B cell (primary cell): ENCODE results near the gene GSC2. TPM values are rescaled to one million over a fixed set of nuclear protein-coding genes. Genes with fewer than 3 reads are reported as not detected.

Experiments used
- ATAC-seq: fragments of 200-7000 bp; cut with Tn5 transposase; one replicate; pipeline ENCODE4 v1.10.0; 2021; ENCODE audit warnings: low read depth, mild to moderate bottlenecking, moderate number of reproducible peaks, moderate library complexity
- CTCF ChIA-PET: fragments of 350-600 bp; sonication (Branson Sonifier 250); formaldehyde crosslinking; loops from one replicate; lab custom pipeline; 2021; ENCODE audit warnings: antibody characterized with exemption, inconsistent platforms; lab: Charles Lee
- POLR2A ChIA-PET: fragments of 350-600 bp; sonication (Branson Sonifier 250); formaldehyde crosslinking; loops from one replicate; lab custom pipeline; 2021; ENCODE audit warnings: antibody characterized with exemption; lab: Charles Lee
- DNase-seq: peaks from one replicate; pipeline ENCODE4 v3.0.0; 2013
- H2AFZ ChIP-seq: 2 replicates; pipeline ENCODE4 v1.6.1; 2012; ENCODE audit warnings: mild to moderate bottlenecking, low read depth, low read length; ENCODE audit not compliant: insufficient read depth, poor library complexity, severe bottlenecking
- H3K27ac ChIP-seq, 2 donors: 1 replicate in 1 of 2; 2 replicates in 1 of 2; pipeline ENCODE4 v1.5.1; 2012 to 2013; ENCODE audit warnings: low read length in 2 of 2, mild to moderate bottlenecking in 2 of 2, moderate library complexity in 1 of 2
- H3K27me3 ChIP-seq, 4 experiments: fragments of 200-600 bp in 1 of 4; sonication (generic) in 1 of 4; replicated peaks in 1 of 4; 1 replicate in 2 of 4; 2 replicates in 2 of 4; pipeline versions ENCODE4 v1.6.1 to v1.7.0; 2013 to 2016; ENCODE audit warnings: low read length in 3 of 4, mild to moderate bottlenecking in 2 of 4, mixed read lengths in 1 of 4, moderate library complexity in 1 of 4; ENCODE audit not compliant: insufficient read depth in 4 of 4, control insufficient read depth in 3 of 4; ENCODE audit errors: control extremely low read depth in 1 of 4
- H3K36me3 ChIP-seq, 2 experiments: replicated peaks in 1 of 2; 1 replicate in 1 of 2; 2 replicates in 1 of 2; pipeline versions ENCODE4 v1.6.1 to v1.7.1; 2013; ENCODE audit warnings: low read length in 1 of 2; ENCODE audit not compliant: insufficient read depth in 2 of 2, control insufficient read depth in 1 of 2; ENCODE audit errors: control extremely low read depth in 1 of 2, extremely low read depth in 1 of 2
- H3K4me1 ChIP-seq, 2 donors: fragments of 200-600 bp in 1 of 2; sonication (generic) in 1 of 2; 1 replicate in 1 of 2; 2 replicates in 1 of 2; pipeline versions ENCODE4 v1.5.1 to v1.6.1; 2013 to 2017; ENCODE audit warnings: low read length in 2 of 2; ENCODE audit not compliant: control insufficient read depth in 2 of 2, insufficient read depth in 2 of 2
- H3K4me2 ChIP-seq: replicated peaks from 2 replicates; pipeline ENCODE3; 2012; ENCODE audit warnings: mild to moderate bottlenecking, low read depth, low read length; ENCODE audit not compliant: poor library complexity, severe bottlenecking
- H3K4me3 ChIP-seq, 5 experiments: fragments of 200-600 bp in 1 of 5; sonication (generic) in 1 of 5; 1 replicate in 3 of 5; 2 replicates in 2 of 5; pipeline versions ENCODE4 v1.5.1 to v1.7.0; 2011 to 2016; ENCODE audit warnings: low read length in 4 of 5, mild to moderate bottlenecking in 4 of 5, low read depth in 2 of 5, control low read depth in 1 of 5, moderate library complexity in 1 of 5; ENCODE audit not compliant: insufficient read depth in 1 of 5; ENCODE audit errors: control extremely low read depth in 1 of 5, extremely low read depth in 1 of 5
- H3K79me2 ChIP-seq: fragments of 200-600 bp; sonication (generic); one replicate; pipeline ENCODE4 v1.6.0; 2016; ENCODE audit warnings: low read length; ENCODE audit not compliant: control insufficient read depth, insufficient read depth
- H3K9ac ChIP-seq: fragments of 200-600 bp; sonication (generic); 2 replicates; pipeline ENCODE4 v1.6.1; 2017; ENCODE audit warnings: mild to moderate bottlenecking, low read length, moderate library complexity
- H3K9me3 ChIP-seq, 3 donors: one replicate each; pipeline versions ENCODE4 v1.6.1 to v1.7.1; 2013; ENCODE audit warnings: low read length in 2 of 3; ENCODE audit not compliant: control insufficient read depth in 2 of 3, insufficient read depth in 1 of 3; ENCODE audit errors: control extremely low read depth in 1 of 3
- H4K20me1 ChIP-seq: 2 replicates; pipeline ENCODE4 v1.6.0; 2012; ENCODE audit warnings: mild to moderate bottlenecking, low read length; ENCODE audit not compliant: insufficient read depth, control insufficient read depth, poor library complexity, severe bottlenecking
- H3K27ac Mint-ChIP-seq: one replicate; pipeline ENCODE4 v1.8.0; 2021; ENCODE audit warnings: mixed read lengths
- H3K27me3 Mint-ChIP-seq: one replicate; pipeline ENCODE4 v1.8.0; 2021; ENCODE audit warnings: mixed read lengths
- H3K4me1 Mint-ChIP-seq: one replicate; pipeline ENCODE4 v1.8.0; 2021; ENCODE audit warnings: mixed read lengths
- H3K4me3 Mint-ChIP-seq: one replicate; pipeline ENCODE4 v1.8.0; 2021; ENCODE audit warnings: mixed read lengths
- H3K9me3 Mint-ChIP-seq: one replicate; pipeline ENCODE4 v1.8.0; 2022; ENCODE audit warnings: mixed read lengths; ENCODE audit not compliant: insufficient read depth
- EZH2 ChIP-seq: IDR thresholded peaks from 2 replicates; pipeline ENCODE4 v1.6.1; 2012; ENCODE audit warnings: borderline replicate concordance, low read depth, mild to moderate bottlenecking, moderate library complexity, low read length; ENCODE audit not compliant: insufficient read depth, poor library complexity, severe bottlenecking
- WGBS: methylation state at CpG from one replicate; pipeline ENCODE4 v1.1.5; 2013; ENCODE audit warnings: missing lambda C conversion rate; ENCODE audit not compliant: insufficient coverage; 5-methylcytosine and 5-hydroxymethylcytosine counted together
- intact Hi-C: fragments of 100-400 bp; cut with micrococcal nuclease; formaldehyde crosslinking; loops from one replicate; pipeline ENCODE4 v1.10.0; 2022
- polyA plus RNA-seq: library from polyadenylated mRNA; depleted of rRNA; stranded (reverse); fragments of >200 nt; gene quantifications from 2 replicates; pipeline ENCODE4 v1.2.3, GENCODE V29; 2012
- total RNA-seq, 2 donors: library from RNA; stranded (reverse); fragments of 120-200 nt in 1 of 2; gene quantifications; 1 replicate in 1 of 2; 2 replicates in 1 of 2; pipeline versions ENCODE4 v1.2.3 to v1.2.4, GENCODE V29; 2013 to 2022
- TF ChIP-seq, protein P1 (sequence below): fragments of 200-600 bp; IDR thresholded peaks from one replicate; pipeline ENCODE4 v1.8.0; 2022; ENCODE audit warnings: antibody characterized with exemption, mild to moderate bottlenecking

Gene GSC2
- total and polyA plus RNA-seq, 2 donors (not counting 1 experiment from before 2014, with no cell fraction given): not detected

DNA sequence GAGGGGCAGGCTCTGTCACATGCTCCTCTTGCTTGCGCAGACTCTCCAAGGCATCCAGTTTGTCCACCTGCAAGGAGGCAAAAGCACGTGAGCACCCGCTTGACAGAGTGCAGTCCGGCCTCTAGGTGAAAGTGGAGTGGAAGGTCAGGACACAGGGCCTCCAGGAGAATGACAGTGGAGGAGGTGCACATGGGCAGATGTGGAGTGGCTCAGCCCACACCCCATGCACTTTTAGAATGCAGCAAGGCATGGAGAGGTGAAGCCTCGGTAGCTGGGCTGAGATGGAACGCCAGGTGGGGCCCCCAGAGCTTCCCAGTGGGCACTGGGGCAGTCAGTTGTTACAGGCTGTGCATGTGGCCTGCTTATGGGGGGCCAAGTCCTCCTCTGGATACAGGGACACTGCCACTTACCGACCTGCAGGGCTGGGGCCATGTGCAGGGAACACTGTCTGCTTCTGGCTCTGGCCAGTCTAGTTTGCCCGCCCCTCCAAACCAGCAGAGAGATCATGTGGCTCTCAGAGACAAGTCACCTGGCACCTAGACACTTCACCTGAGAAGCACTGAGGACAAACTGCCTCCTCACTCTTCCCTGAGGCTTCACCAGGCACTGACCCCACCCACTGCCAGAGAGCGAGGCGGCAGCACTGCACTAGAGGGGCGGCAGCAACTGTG, 30.8 kb upstream of the GSC2 start:
- peaks cover 17% of the 10 kb centered on the region for H3K4me1 Mint-ChIP-seq
- Histone ChIP-seq H3K27me3 (no peaks in the 10 kb centered on the region), H3K9me3 (peaks cover 0 to 3% (median 0%) of the 10 kb centered on the region in 3 donors), H3K4me1 (peaks cover 5 to 20% of the 10 kb centered on the region in 2 donors), H3K36me3 (peaks cover 0 to 1% of the 10 kb centered on the region in 2 experiments), H3K27ac (no peak overlapping the region), H3K9ac (no peak overlapping the region), H3K79me2 (peaks cover 7% of the 10 kb centered on the region), H3K4me2 (no peak overlapping the region), H2AFZ (no peak overlapping the region), H3K4me3 (no peak overlapping the region), H4K20me1 (peaks cover 13% of the 10 kb centered on the region)
- no peaks in the 10 kb centered on the region for H3K9me3 Mint-ChIP-seq
- CTCF ChIA-PET: interaction anchor here (3.6 to 4.4 kb wide), 2 partner anchors 297 to 449 kb away, joined by 19 to 27 read pairs; no protein-coding TSS in a partner anchor
- DNase-seq (no peak), ATAC-seq (no peak)
- 96% methylated on average over 8 of the region's 11 CpGs for WGBS
- H3K27ac Mint-ChIP-seq: no peak overlapping the region
- POLR2A ChIA-PET: no interaction called here
- intact Hi-C loops: no loop called here
- no peak for TF ChIP-seq EZH2
- TF ChIP-seq, protein P1, sequence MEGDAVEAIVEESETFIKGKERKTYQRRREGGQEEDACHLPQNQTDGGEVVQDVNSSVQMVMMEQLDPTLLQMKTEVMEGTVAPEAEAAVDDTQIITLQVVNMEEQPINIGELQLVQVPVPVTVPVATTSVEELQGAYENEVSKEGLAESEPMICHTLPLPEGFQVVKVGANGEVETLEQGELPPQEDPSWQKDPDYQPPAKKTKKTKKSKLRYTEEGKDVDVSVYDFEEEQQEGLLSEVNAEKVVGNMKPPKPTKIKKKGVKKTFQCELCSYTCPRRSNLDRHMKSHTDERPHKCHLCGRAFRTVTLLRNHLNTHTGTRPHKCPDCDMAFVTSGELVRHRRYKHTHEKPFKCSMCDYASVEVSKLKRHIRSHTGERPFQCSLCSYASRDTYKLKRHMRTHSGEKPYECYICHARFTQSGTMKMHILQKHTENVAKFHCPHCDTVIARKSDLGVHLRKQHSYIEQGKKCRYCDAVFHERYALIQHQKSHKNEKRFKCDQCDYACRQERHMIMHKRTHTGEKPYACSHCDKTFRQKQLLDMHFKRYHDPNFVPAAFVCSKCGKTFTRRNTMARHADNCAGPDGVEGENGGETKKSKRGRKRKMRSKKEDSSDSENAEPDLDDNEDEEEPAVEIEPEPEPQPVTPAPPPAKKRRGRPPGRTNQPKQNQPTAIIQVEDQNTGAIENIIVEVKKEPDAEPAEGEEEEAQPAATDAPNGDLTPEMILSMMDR: no peak
- no peak overlapping the region for H3K4me3 Mint-ChIP-seq
- H3K27me3 Mint-ChIP-seq: no peaks in the 10 kb centered on the region

DNA sequence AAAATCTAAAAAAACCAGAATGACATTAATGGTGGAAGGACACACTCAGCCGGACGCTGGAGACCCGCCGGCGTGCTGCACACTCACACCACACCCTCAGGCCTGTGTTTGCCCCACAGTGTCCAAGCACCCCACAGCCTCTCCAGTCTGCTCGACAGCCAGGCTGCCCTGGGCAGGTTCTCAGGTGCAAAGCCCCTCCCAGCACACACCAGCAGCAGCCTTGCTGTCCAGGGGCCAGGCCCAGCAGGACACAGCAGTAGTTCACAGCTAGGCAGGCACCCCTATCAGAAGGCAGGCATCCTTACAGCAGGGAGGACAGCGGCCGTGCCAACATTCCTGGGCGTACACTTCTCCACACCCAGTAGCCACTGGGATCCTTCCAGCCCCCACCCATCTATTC, 30.1 kb upstream of the GSC2 start:
- Histone ChIP-seq H3K4me3 (no peak overlapping the region), H3K4me1 (peaks cover 7 to 27% of the 10 kb centered on the region in 2 donors), H3K9ac (no peak overlapping the region), H4K20me1 (peaks cover 20% of the 10 kb centered on the region), H3K27ac (no peak overlapping the region), H3K36me3 (peaks cover 0 to 4% of the 10 kb centered on the region in 2 experiments), H3K79me2 (peaks cover 10% of the 10 kb centered on the region), H3K4me2 (no peak overlapping the region), H2AFZ (no peak overlapping the region), H3K27me3 (no peaks in the 10 kb centered on the region), H3K9me3 (peaks cover 0 to 3% (median 0%) of the 10 kb centered on the region in 3 donors)
- Mint-ChIP-seq H3K27me3 (no peaks in the 10 kb centered on the region), H3K4me3 (no peak overlapping the region), H3K9me3 (no peaks in the 10 kb centered on the region), H3K27ac (no peak overlapping the region), H3K4me1 (peaks cover 22% of the 10 kb centered on the region)
- no peak for ATAC-seq
- POLR2A ChIA-PET: interaction anchor here (1.7 kb wide), 1 partner anchor 252 kb away, joined by 8 read pairs; the partner anchor contains the start of genes HIRA and MRPL40
- no peak for DNase-seq
- TF ChIP-seq, protein P1: no peak
- no peak for TF ChIP-seq EZH2
- intact Hi-C loops: no loop called here
- CTCF ChIA-PET: interaction anchor here (0.9 to 4.4 kb wide), 10 partner anchors 36 to 452 kb away, joined by 3 to 27 read pairs (median 4); partner anchors contain the start of gene ESS2
- over 99% methylated on average over 9 of the region's 9 CpGs for WGBS
